Non-pigmented ciliary epithelial cell (primary cell): ENCODE data around the gene CREB3L1.
"Not testable (repeated sequence)": the region's sequence is repeated elsewhere in the genome, so short reads cannot be mapped to it uniquely, and the experiment has no call there.

ENCODE experiments used
- DNase-seq: peaks from one replicate; pipeline ENCODE4 v3.0.0-alpha.2; 2010; ENCODE audit warnings: low read depth

Gene CREB3L1

GRCh38 chr11:46296528-46297448 lies 19.3 kb downstream of the CREB3L1 start:
- DNase-seq = peak; percentile 82

DNA sequence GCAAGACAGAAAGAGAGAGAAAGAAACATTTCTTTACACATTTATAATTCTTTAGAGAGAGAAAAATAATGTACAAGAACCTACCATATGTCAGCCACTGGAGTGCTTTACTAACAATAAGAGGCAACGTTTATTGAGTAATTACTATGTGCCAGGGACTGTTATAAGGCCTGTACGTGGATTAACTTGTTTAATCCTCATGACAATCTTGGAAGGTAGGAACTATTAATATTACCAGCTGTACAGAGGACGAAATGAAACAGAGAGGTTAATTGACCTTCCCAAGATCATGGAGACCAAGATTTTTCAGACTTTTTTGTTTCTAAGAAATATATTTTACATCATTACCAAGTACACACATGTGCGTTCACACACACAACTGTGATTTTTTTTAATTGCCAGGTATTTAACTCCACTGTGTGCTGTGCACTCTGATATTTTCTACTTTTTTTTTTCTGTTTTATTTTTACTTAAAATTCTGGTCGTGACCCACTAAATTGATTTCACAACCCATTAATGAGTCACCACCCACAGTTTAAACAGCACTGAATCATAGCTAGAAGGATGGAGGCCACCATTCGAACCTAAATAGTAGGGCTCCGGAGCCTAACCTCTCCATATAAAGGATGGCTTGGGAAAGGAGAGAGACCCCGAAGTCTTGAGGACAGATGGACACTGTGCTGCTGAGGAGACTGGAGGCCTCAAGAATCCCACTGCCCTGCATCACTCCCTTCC lies 21.4 kb downstream of the CREB3L1 start:
- DNase-seq = no peak

GRCh38 chr11:46299451-46299961 lies 22.0 kb downstream of the CREB3L1 start:
- no peak for DNase-seq

DNA sequence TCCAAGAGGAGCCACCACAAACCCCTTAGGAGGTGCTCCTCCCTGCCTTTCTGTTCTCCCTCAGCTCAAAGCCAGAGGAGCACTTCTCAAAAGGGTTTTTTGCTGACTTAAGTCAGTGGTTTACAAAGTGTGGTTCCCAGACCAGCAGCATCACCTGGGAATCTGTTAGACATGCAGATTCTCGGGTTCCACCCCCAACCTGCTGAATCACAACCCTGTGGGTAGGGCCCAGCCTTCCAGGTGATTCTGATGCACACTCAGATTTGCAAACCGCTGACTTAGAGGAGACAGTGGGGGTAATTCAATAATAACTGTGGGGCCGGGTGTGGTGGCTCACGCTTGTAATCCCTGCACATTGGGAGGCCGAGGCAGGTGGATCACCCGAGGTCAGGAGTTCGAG lies 22.8 kb downstream of the CREB3L1 start:
- DNase-seq = no peak

- DNase-seq = no peak
Measured at GRCh38 chr11:46302866-46303265, 25.4 kb downstream of the CREB3L1 start.

GRCh38 chr11:46304036-46304435 lies 26.6 kb downstream of the CREB3L1 start:
- not testable (repeated sequence) for DNase-seq

GRCh38 chr11:46304605-46305179 lies 27.2 kb downstream of the CREB3L1 start:
- no peak for DNase-seq

GRCh38 chr11:46305295-46305694 lies 27.8 kb downstream of the CREB3L1 start:
- DNase-seq = no peak

GRCh38 chr11:46306296-46306853 lies 28.9 kb downstream of the CREB3L1 start:
- no peak for DNase-seq

DNA sequence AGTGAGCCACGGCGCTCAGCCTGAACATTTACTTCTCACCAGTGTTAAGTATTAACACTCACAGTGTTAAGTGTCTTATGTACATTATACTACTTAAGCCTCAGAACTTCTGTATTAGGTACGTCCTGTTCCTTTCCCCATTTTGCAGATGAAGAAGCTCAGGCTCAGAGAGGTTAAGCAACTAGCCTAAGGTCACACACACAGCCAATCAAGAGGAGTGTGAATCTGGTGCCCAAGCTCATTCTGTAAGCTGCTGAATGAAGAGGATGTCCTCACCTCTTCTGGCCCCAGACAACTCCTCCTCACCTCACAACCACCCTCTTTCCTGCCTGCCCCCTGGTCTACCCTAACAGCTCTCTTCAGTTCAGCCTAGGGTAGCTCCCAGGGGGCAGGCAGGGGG lies 29.9 kb downstream of the CREB3L1 start:
- DNase-seq = no peak

GRCh38 chr11:46307785-46308341 lies 30.4 kb downstream of the CREB3L1 start:
- DNase-seq = no peak

GRCh38 chr11:46308631-46309419 lies 31.4 kb downstream of the CREB3L1 start:
- DNase-seq = no peak

DNA sequence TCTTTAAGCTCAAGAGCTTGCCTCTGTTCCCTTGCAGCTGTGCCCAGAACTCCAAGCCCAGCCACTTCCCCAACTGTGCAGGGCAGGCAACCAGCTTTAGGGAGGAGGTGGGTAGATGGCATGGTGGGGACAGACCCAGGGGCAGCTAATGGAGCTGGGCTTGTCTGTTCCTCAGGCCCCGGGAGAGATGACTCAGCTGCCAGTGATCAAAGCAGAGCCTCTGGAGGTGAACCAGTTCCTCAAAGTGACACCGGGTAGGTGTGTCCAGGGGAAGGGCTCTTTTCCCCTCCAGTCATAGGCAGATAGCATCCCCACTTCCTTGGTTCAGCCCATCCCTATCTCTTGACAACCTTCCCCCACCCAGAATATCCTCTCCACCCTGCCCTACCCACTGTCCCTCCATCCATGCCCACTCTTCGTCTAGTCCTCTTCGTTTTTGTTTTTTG lies 32.4 kb downstream of the CREB3L1 start:
- no peak for DNase-seq

DNA sequence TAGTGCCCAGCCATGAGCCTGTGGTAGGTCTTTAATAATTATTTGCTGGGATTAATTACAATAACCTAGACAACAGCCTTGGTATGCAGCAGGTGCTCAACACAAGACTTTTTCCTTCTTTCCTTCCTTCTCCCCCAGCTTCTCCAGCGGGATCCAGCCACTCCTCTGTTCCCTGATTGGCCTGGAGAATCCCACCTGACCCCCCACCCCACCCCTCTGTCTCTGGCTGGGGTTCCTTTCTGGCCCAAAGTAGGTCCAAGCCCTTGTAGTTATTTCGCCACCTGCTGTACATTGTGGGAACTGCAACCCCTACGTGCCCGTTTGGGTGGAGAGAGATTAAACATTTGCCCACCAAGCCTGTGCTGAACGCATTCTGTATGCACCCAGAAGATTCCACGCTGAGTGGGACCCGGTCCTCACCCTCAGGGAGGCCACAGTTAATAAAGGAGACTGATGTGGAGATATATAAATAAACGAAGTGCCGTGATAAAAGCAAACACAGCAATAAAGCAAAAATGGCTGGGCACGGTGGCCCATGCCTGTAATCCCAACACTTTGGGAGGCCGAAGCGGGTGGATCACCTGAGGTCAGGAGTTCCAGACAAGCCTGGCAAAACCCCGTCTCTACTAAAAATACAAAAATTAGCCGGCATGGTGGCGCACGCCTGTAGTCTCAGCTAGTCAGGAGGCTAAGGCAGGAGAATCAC lies 37.7 kb downstream of the CREB3L1 start:
- DNase-seq = no peak

DNA sequence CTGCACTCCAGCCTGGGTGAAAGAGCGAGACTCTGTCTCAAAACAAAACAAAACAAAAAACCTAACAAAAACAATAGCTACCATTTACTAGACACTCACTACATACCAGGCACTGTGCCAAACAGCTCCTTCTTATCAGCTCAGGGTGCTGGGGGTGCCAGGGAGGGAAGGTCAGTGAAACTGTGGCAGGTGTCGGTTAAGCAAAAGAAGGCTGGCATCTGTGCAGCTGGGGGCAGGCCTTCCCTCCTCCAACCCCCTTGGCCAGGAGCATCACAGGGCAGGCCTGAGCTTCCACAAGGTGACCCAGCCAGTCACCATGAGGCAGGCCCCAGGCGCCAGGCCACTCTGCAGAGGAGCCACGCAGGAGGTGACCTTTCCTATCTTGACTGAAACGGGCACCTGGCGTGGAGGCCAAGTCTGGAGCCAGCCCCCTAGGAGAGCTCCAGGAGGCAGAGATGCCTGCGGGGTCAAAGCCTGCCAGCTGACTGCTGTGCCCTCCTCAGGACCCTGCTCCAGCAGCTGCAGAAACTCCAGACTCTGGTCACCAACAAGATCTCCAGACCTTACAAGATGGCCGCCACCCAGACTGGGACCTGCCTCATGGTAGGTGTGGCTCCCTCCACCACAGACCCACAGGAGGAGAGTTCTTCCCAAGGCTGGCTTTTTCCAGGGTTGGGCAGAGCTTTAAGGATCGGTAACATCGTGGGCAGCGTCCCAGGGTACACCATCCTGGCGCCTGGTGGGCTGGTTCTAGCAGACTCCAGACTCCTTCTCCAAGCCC lies 38.5 kb downstream of the CREB3L1 start:
- no peak for DNase-seq

GRCh38 chr11:46319074-46319453 lies 41.6 kb downstream of the CREB3L1 start:
- no peak for DNase-seq

GRCh38 chr11:46321757-46322156 lies 44.3 kb downstream of the CREB3L1 start:
- DNase-seq = no peak

DNA sequence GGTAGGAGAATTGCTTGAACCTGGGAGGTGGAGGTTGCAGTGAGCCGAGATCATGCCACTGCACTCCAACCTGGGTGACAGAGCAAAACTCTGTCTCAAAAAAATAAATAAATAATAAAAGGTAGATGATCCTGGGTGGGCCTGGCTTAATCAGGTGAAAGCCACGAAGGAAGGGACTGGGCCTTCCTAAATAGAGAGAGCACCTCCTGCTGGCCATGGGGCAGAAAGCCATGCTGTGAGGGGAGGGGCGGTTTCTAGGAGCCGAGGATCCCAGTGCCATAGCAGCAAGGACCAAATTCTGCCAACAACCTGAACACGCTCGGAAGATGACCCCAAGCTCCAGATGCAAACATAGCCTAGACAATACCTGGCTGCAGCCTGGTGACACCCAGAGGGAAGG lies 45.3 kb downstream of the CREB3L1 start:
- DNase-seq = no peak

- no peak for DNase-seq
Measured at GRCh38 chr11:46326813-46327416, 49.5 kb downstream of the CREB3L1 start.
